Neural cell (in vitro differentiated cells): ENCODE data around the gene SLC26A11.

ENCODE experiments used
- CTCF ChIP-seq: fragments of 450-650 bp; IDR thresholded peaks from 2 replicates; pipeline ENCODE4 v1.5.1; 2014; ENCODE audit warnings: antibody characterized with exemption, mild to moderate bottlenecking, moderate library complexity; ENCODE audit not compliant: poor library complexity, severe bottlenecking
- EP300 ChIP-seq: fragments of 450-650 bp; conservative IDR thresholded peaks from 2 replicates; pipeline ENCODE4 v1.6.1; 2014; ENCODE audit warnings: antibody characterized with exemption, mild to moderate bottlenecking, moderate library complexity; ENCODE audit not compliant: poor library complexity, severe bottlenecking
- EZH2 ChIP-seq: fragments of 200-600, 300-800 bp; shearing (Covaris generic), sonication (generic); IDR thresholded peaks from 2 replicates; pipeline ENCODE4 v1.6.1; 2014; ENCODE audit warnings: antibody characterized with exemption, low read length, borderline replicate concordance, mild to moderate bottlenecking; ENCODE audit not compliant: insufficient read depth, poor library complexity, severe bottlenecking
- MXI1 ChIP-seq: fragments of 450-650 bp; conservative IDR thresholded peaks from 2 replicates; pipeline ENCODE4 v1.6.1; 2014; ENCODE audit warnings: antibody characterized with exemption, mild to moderate bottlenecking; ENCODE audit not compliant: poor library complexity, severe bottlenecking
- POLR2AphosphoS5 ChIP-seq: IDR thresholded peaks from 2 replicates; pipeline ENCODE4 v1.6.1; 2012
- RAD21 ChIP-seq: fragments of 450-650 bp; conservative IDR thresholded peaks from 2 replicates; pipeline ENCODE4 v1.6.1; 2014; ENCODE audit warnings: antibody characterized with exemption, mild to moderate bottlenecking, moderate library complexity
- REST ChIP-seq: IDR thresholded peaks from 2 replicates; pipeline ENCODE4 v1.6.1; 2012; ENCODE audit warnings: borderline replicate concordance
- SMC3 ChIP-seq: fragments of 450-650 bp; conservative IDR thresholded peaks from 2 replicates; pipeline ENCODE4 v1.6.1; 2014; ENCODE audit warnings: antibody characterized with exemption, mild to moderate bottlenecking, moderate library complexity; ENCODE audit not compliant: poor library complexity
- TAF1 ChIP-seq: IDR thresholded peaks from 2 replicates; pipeline ENCODE4 v1.6.1; 2012; ENCODE audit warnings: low read depth

GRCh38 chr17:80198144-80198661, 22.0 kb upstream of the SLC26A11 start:
- TF ChIP-seq POLR2AphosphoS5: no peak
- TF ChIP-seq CTCF: no peak
- TF ChIP-seq EZH2: no peak
- TF ChIP-seq EP300: no peak
- no peak for TF ChIP-seq REST
- no peak for TF ChIP-seq MXI1
- no peak for TF ChIP-seq SMC3
- TF ChIP-seq TAF1: no peak
- TF ChIP-seq RAD21: no peak
